Islet precursor cell (in vitro differentiated cells): Measurements from ENCODE around the gene CSF1R.

ENCODE experiments used
- DNase-seq: peaks from one replicate; pipeline ENCODE4 v3.0.0-alpha.2; 2018

The CSF1R gene

GRCh38 chr5:150085950-150086715 is at the start of gene CSF1R:
Gene CSF1R, minus strand, starts transcription at chr5:150086554. Its CDS starts 127 bp downstream, at chr5:150086427.
- DNase-seq: peak; percentile 37

- no peak for DNase-seq
Measured at GRCh38 chr5:150135557-150136304, 49.4 kb upstream of the CSF1R start.

- DNase-seq: no peak
Measured at GRCh38 chr5:150134198-150134588, 47.8 kb upstream of the CSF1R start.

GRCh38 chr5:150133581-150134197 is 47.3 kb upstream of the CSF1R start:
- DNase-seq: no peak

- no peak for DNase-seq
Measured at GRCh38 chr5:150132740-150133139, 46.4 kb upstream of the CSF1R start.

GRCh38 chr5:150131978-150132694 is 45.8 kb upstream of the CSF1R start:
- DNase-seq: no peak

GRCh38 chr5:150131461-150131860 is 45.1 kb upstream of the CSF1R start:
- no peak for DNase-seq

GRCh38 chr5:150130493-150130922 is 44.2 kb upstream of the CSF1R start:
- DNase-seq: no peak

GRCh38 chr5:150129813-150130492 is 43.6 kb upstream of the CSF1R start:
- DNase-seq: peak; percentile 87

GRCh38 chr5:150129454-150129812 is 43.1 kb upstream of the CSF1R start:
- no peak for DNase-seq

- DNase-seq: no peak
Measured at GRCh38 chr5:150126921-150127265, 40.5 kb upstream of the CSF1R start.

GRCh38 chr5:150126199-150126920 is 40.0 kb upstream of the CSF1R start:
- DNase-seq: no peak

GRCh38 chr5:150125334-150125733 is 39.0 kb upstream of the CSF1R start:
- no peak for DNase-seq

GRCh38 chr5:150124596-150124995 is 38.2 kb upstream of the CSF1R start:
- DNase-seq: no peak

- DNase-seq: no peak
Measured at GRCh38 chr5:150124111-150124557, 37.8 kb upstream of the CSF1R start.

- no peak for DNase-seq
Measured at GRCh38 chr5:150123542-150123941, 37.2 kb upstream of the CSF1R start.

- DNase-seq: no peak
Measured at GRCh38 chr5:150122536-150123481, 36.5 kb upstream of the CSF1R start.

- peak; percentile 52 for DNase-seq
Measured at GRCh38 chr5:150122158-150122510, 35.8 kb upstream of the CSF1R start.

GRCh38 chr5:150121448-150122157 is 35.2 kb upstream of the CSF1R start:
- peak; percentile 37 for DNase-seq
